IMR-90 (cell line): ENCODE results near the gene ADARB2. TPM values are rescaled to one million over a fixed set of nuclear protein-coding genes. Genes with fewer than 3 reads are reported as not detected.

Experiments
- ATAC-seq: fragments of 200-7000 bp; cut with Tn5 transposase; 2 replicates; pipeline ENCODE4 v1.9.1; 2020; ENCODE audit warnings: low read depth, mild to moderate bottlenecking, moderate library complexity
- BruUV-seq: library from RNA; stranded (reverse); fragments of 400-500 nt; replicated peaks from 2 replicates; lab custom pipeline; 2021; lab: Mats Ljungman, UMichigan
- CTCF ChIA-PET: fragments of 300-600 bp; formaldehyde crosslinking; extraction: SDS; loops from one replicate; lab custom pipeline; 2021; ENCODE audit warnings: antibody characterized with exemption; lab: Yijun Ruan, JAX
- POLR2A ChIA-PET: fragments of 300-600 bp; sonication (Branson Sonifier 250); formaldehyde crosslinking; loops from one replicate; lab custom pipeline; 2022; ENCODE audit warnings: antibody characterized with exemption; ENCODE audit not compliant: unreplicated experiment; lab: Charles Lee
- DNase-seq: peaks from one replicate; pipeline ENCODE4 v3.0.0; 2013
- H2AFZ ChIP-seq: replicated peaks from 2 replicates; pipeline ENCODE3; 2013; ENCODE audit warnings: low read length, mild to moderate bottlenecking; ENCODE audit not compliant: poor library complexity
- H2AK5ac ChIP-seq: 2 replicates; pipeline ENCODE4 v1.6.1; 2013; ENCODE audit warnings: low read depth, low read length, inconsistent platforms
- H2AK9ac ChIP-seq: replicated peaks from 2 replicates; pipeline ENCODE3; 2013; ENCODE audit warnings: mild to moderate bottlenecking, low read depth, low read length, moderate library complexity; ENCODE audit not compliant: poor library complexity
- H2BK120ac ChIP-seq: 2 replicates; pipeline ENCODE4 v1.6.1; 2013; ENCODE audit warnings: low read depth, low read length, inconsistent platforms
- H2BK15ac ChIP-seq: 3 replicates; pipeline ENCODE4 v1.6.1; 2013; ENCODE audit warnings: low read depth, low read length, inconsistent platforms
- H2BK20ac ChIP-seq: 2 replicates; pipeline ENCODE4 v1.6.1; 2013; ENCODE audit warnings: low read depth, mild to moderate bottlenecking, inconsistent platforms, low read length, moderate library complexity
- H2BK5ac ChIP-seq: 2 replicates; pipeline ENCODE4 v1.6.1; 2013; ENCODE audit warnings: mild to moderate bottlenecking, low read depth, low read length, inconsistent platforms; ENCODE audit not compliant: poor library complexity, severe bottlenecking
- H3K14ac ChIP-seq: replicated peaks from 2 replicates; pipeline ENCODE4 v1.6.1; 2013; ENCODE audit warnings: low read depth, low read length, inconsistent platforms
- H3K18ac ChIP-seq: 2 replicates; pipeline ENCODE4 v1.6.1; 2013; ENCODE audit warnings: low read depth, low read length, control low read depth
- H3K23ac ChIP-seq: 2 replicates; pipeline ENCODE4 v1.6.1; 2013; ENCODE audit warnings: low read depth, low read length, inconsistent platforms
- H3K27ac ChIP-seq: 2 replicates; pipeline ENCODE4 v1.5.1; 2013; ENCODE audit warnings: mild to moderate bottlenecking, control low read depth, low read length; ENCODE audit not compliant: insufficient read depth
- H3K27me3 ChIP-seq: 2 replicates; pipeline ENCODE4 v1.6.1; 2013; ENCODE audit warnings: low read length; ENCODE audit not compliant: control insufficient read depth, insufficient read depth
- H3K36me3 ChIP-seq: 2 replicates; pipeline ENCODE4 v1.6.1; 2013; ENCODE audit warnings: low read length, mixed read lengths; ENCODE audit not compliant: control insufficient read depth, insufficient read depth
- H3K4ac ChIP-seq: 2 replicates; pipeline ENCODE4 v1.6.1; 2013; ENCODE audit warnings: low read depth, low read length, inconsistent platforms
- H3K4me1 ChIP-seq: 2 replicates; pipeline ENCODE4 v1.6.1; 2013; ENCODE audit warnings: low read length, mixed read lengths; ENCODE audit not compliant: control insufficient read depth, insufficient read depth
- H3K4me2 ChIP-seq: 2 replicates; pipeline ENCODE4 v1.6.1; 2013; ENCODE audit warnings: low read depth, mild to moderate bottlenecking, control low read depth, low read length, moderate library complexity
- H3K4me3 ChIP-seq: 2 replicates; pipeline ENCODE4 v1.5.1; 2013; ENCODE audit warnings: low read depth, mild to moderate bottlenecking, control low read depth, low read length, moderate library complexity; ENCODE audit not compliant: insufficient read depth
- H3K56ac ChIP-seq: 2 replicates; pipeline ENCODE4 v1.6.1; 2013; ENCODE audit warnings: low read length, inconsistent platforms; ENCODE audit not compliant: insufficient read depth; ENCODE audit errors: extremely low read depth
- H3K79me1 ChIP-seq, 2 experiments: 2 replicates each; pipeline ENCODE4 v1.6.1; 2013; ENCODE audit warnings: low read length in 2 of 2, inconsistent platforms in 1 of 2, low read depth in 1 of 2
- H3K9ac ChIP-seq: 2 replicates; pipeline ENCODE4 v1.6.1; 2013; ENCODE audit warnings: low read depth, low read length, control low read depth
- H3K9me1 ChIP-seq: 2 replicates; pipeline ENCODE4 v1.6.1; 2013; ENCODE audit warnings: low read length, inconsistent platforms; ENCODE audit not compliant: insufficient read depth
- H3K9me3 ChIP-seq: 2 replicates; pipeline ENCODE4 v1.6.1; 2013; ENCODE audit warnings: low read length; ENCODE audit not compliant: control insufficient read depth, insufficient read depth
- H4K20me1 ChIP-seq: 2 replicates; pipeline ENCODE4 v1.6.1; 2013; ENCODE audit warnings: low read length, inconsistent platforms; ENCODE audit not compliant: insufficient read depth
- H4K5ac ChIP-seq: 2 replicates; pipeline ENCODE4 v1.6.1; 2013; ENCODE audit warnings: mild to moderate bottlenecking, low read depth, low read length, control low read depth
- H4K8ac ChIP-seq, 2 experiments: 2 replicates each; pipeline ENCODE4 v1.6.1; 2013; ENCODE audit warnings: low read depth in 2 of 2, low read length in 2 of 2, control low read depth in 1 of 2, inconsistent platforms in 1 of 2
- H4K91ac ChIP-seq: 2 replicates; pipeline ENCODE4 v1.6.1; 2013; ENCODE audit warnings: low read depth, low read length, inconsistent platforms; ENCODE audit not compliant: insufficient read depth
- CEBPB ChIP-seq: IDR thresholded peaks from 2 replicates; pipeline ENCODE4 v1.6.1; 2012; ENCODE audit warnings: low read depth, low read length, improper control_type of control experiment
- CHD1 ChIP-seq: IDR thresholded peaks from 2 replicates; pipeline ENCODE4 v1.6.1; 2012; ENCODE audit warnings: low read depth, low read length, improper control_type of control experiment
- CTCF ChIP-seq: conservative IDR thresholded peaks from 2 replicates; pipeline ENCODE4 v1.5.1; 2012; ENCODE audit warnings: mild to moderate bottlenecking, low read depth, low read length, improper control_type of control experiment
- FOS ChIP-seq: fragments of 150-350 bp; IDR thresholded peaks from 2 replicates; pipeline ENCODE4 v1.6.1; 2016; ENCODE audit warnings: low read depth, low read length
- MAFK ChIP-seq: IDR thresholded peaks from 2 replicates; pipeline ENCODE4 v1.6.1; 2012; ENCODE audit warnings: low read depth, low read length, improper control_type of control experiment
- MAZ ChIP-seq: IDR thresholded peaks from 2 replicates; pipeline ENCODE4 v1.6.1; 2012; ENCODE audit warnings: low read depth, mild to moderate bottlenecking, low read length, improper control_type of control experiment, moderate library complexity, borderline replicate concordance
- MXI1 ChIP-seq: IDR thresholded peaks from 2 replicates; pipeline ENCODE4 v1.6.1; 2012; ENCODE audit warnings: low read depth, mild to moderate bottlenecking, low read length, moderate library complexity, borderline replicate concordance
- POLR2A ChIP-seq: IDR thresholded peaks from 2 replicates; pipeline ENCODE4 v1.6.1; 2012; ENCODE audit warnings: mild to moderate bottlenecking, low read depth, low read length
- RAD21 ChIP-seq: IDR thresholded peaks from 2 replicates; pipeline ENCODE4 v1.6.1; 2012; ENCODE audit warnings: low read length, improper control_type of control experiment
- RCOR1 ChIP-seq: IDR thresholded peaks from 2 replicates; pipeline ENCODE4 v1.6.1; 2012; ENCODE audit warnings: mild to moderate bottlenecking, low read length, improper control_type of control experiment; ENCODE audit not compliant: insufficient replicate concordance
- RFX5 ChIP-seq: IDR thresholded peaks from 2 replicates; pipeline ENCODE4 v1.8.0; 2012; ENCODE audit warnings: low read depth, mild to moderate bottlenecking, low read length, moderate library complexity
- SMC3 ChIP-seq: fragments of 150-350 bp; IDR thresholded peaks from 2 replicates; pipeline ENCODE4 v1.6.1; 2016; ENCODE audit warnings: low read depth, mild to moderate bottlenecking, antibody characterized with exemption, low read length, moderate library complexity
- USF2 ChIP-seq: fragments of 150-350 bp; IDR thresholded peaks from 2 replicates; pipeline ENCODE4 v1.6.1; 2017; ENCODE audit warnings: mild to moderate bottlenecking, antibody characterized with exemption, low read length, low read depth
- WGBS, 2 experiments: methylation state at CpG; one replicate each; pipeline versions ENCODE4 v1.1.5 to v1.1.7; 2013; ENCODE audit warnings: missing lambda C conversion rate in 2 of 2; ENCODE audit not compliant: insufficient read length in 1 of 2; ENCODE audit errors: extremely low coverage in 2 of 2; 5-methylcytosine and 5-hydroxymethylcytosine counted together
- dilution Hi-C: fragments of 300-500 bp; cut with HindIII; formaldehyde crosslinking; loops from one replicate; pipeline ENCODE4 v1.14.3; 2018; ENCODE audit warnings: low sequenced_read_pairs; ENCODE audit not compliant: unreplicated experiment
- in situ Hi-C: fragments of 300-500 bp; cut with MboI; formaldehyde crosslinking; loops from 3 replicates; pipeline ENCODE4 v1.14.3; 2019; ENCODE audit warnings: low sequenced_read_pairs, inconsistent platforms, mixed read lengths
- intact Hi-C: fragments of 100-400 bp; cut with micrococcal nuclease; formaldehyde crosslinking; loops from 2 replicates; pipeline ENCODE4 v1.10.0; 2022
- polyA plus RNA-seq, 3 experiments: library from polyadenylated mRNA; depleted of rRNA; stranded (reverse); fragments of >200 nt; gene quantifications; 2 replicates each; pipeline ENCODE4 v1.2.3, GENCODE V29; 2012; ENCODE audit warnings: low replicate concordance in 1 of 3
- total RNA-seq: library from RNA; depleted of rRNA; stranded (reverse); fragments of >200 nt; gene quantifications from 2 replicates; pipeline ENCODE4 v1.2.3, GENCODE V29; 2012

ADARB2 gene
- total and polyA plus RNA-seq, 2 of the 4 experiments (the other 2 are of a cell fraction), result not detected

- TF ChIP-seq CEBPB, result no peak
- TF ChIP-seq FOS, result no peak
- no peak for TF ChIP-seq USF2
- no peak for TF ChIP-seq RAD21
- TF ChIP-seq MAZ, result no peak
- no peak for TF ChIP-seq RCOR1
- TF ChIP-seq CTCF, result no peak
- TF ChIP-seq CHD1, result no peak
- no peak for TF ChIP-seq SMC3
- no peak for TF ChIP-seq POLR2A
- TF ChIP-seq RFX5, result no peak
- TF ChIP-seq MAFK, result no peak
- no peak for TF ChIP-seq MXI1
- in situ Hi-C loops, result no loop called here
- no peak overlapping the region for H2AK9ac ChIP-seq
Observed at GRCh38 chr10:1608408-1608807, 128.9 kb downstream of the ADARB2 start.

More at GRCh38 chr10:1608408-1608807, 128.9 kb downstream of the ADARB2 start:
- Histone ChIP-seq H4K20me1 (no peaks in the 10 kb centered on the region), H3K9me3 (peaks cover 52% of the 10 kb centered on the region), H2BK20ac (no peak overlapping the region), H3K18ac (no peak overlapping the region), H3K23ac (no peak overlapping the region), H2AFZ (no peak overlapping the region), H4K5ac (no peak overlapping the region), H4K8ac (no peak overlapping the region), H3K9ac (no peak overlapping the region), H3K4ac (no peak overlapping the region), H3K14ac (no peak overlapping the region), H3K27me3 (no peaks in the 10 kb centered on the region), H2BK5ac (no peak overlapping the region), H3K27ac (no peak overlapping the region), H2BK120ac (no peak overlapping the region), H3K56ac (no peak overlapping the region), H2BK15ac (no peak overlapping the region), H3K9me1 (no peaks in the 10 kb centered on the region), H4K91ac (no peak overlapping the region), H2AK5ac (no peak overlapping the region), H3K36me3 (no peaks in the 10 kb centered on the region), H3K4me2 (no peak overlapping the region), H3K4me3 (no peak overlapping the region), H3K4me1 (no peaks in the 10 kb centered on the region), H3K79me1 (no peaks in the 10 kb centered on the region)
- dilution Hi-C loops, result no loop called here
- no TSS peak for BruUV-seq
- 8 to 100% methylated on average over 1 of the region's 3 CpGs for WGBS, 2 experiments
- ChIA-PET POLR2A (no interaction called here), CTCF (no interaction called here)
- ATAC-seq (no peak), DNase-seq (no peak)
- intact Hi-C loops, result no loop called here
